MM.1S (cell line): ENCODE data around the gene ITGAV.

Experiments
- EZH2 ChIP-seq: fragments of 300-600 bp; sonication (generic); optimal IDR thresholded peaks from 2 replicates; pipeline ENCODE3; 2017; ENCODE audit warnings: low read depth, mild to moderate bottlenecking, antibody characterized with exemption, low read length, mixed read lengths
- EZH2phosphoT487 ChIP-seq: fragments of 300-600 bp; sonication (generic); IDR thresholded peaks from 2 replicates; pipeline ENCODE4 v1.6.1; 2018; ENCODE audit warnings: antibody characterized with exemption, low read length
- TF ChIP-seq, protein P1 (sequence below): fragments of 300-600 bp; sonication (generic); IDR thresholded peaks from 2 replicates; pipeline ENCODE4 v1.5.1; 2016; ENCODE audit warnings: antibody characterized with exemption, low read length, mixed read lengths

GRCh38 chr2:186709529-186710450 lies 119.9 kb downstream of the ITGAV start:
- no peak for TF ChIP-seq EZH2
- TF ChIP-seq, protein P1, sequence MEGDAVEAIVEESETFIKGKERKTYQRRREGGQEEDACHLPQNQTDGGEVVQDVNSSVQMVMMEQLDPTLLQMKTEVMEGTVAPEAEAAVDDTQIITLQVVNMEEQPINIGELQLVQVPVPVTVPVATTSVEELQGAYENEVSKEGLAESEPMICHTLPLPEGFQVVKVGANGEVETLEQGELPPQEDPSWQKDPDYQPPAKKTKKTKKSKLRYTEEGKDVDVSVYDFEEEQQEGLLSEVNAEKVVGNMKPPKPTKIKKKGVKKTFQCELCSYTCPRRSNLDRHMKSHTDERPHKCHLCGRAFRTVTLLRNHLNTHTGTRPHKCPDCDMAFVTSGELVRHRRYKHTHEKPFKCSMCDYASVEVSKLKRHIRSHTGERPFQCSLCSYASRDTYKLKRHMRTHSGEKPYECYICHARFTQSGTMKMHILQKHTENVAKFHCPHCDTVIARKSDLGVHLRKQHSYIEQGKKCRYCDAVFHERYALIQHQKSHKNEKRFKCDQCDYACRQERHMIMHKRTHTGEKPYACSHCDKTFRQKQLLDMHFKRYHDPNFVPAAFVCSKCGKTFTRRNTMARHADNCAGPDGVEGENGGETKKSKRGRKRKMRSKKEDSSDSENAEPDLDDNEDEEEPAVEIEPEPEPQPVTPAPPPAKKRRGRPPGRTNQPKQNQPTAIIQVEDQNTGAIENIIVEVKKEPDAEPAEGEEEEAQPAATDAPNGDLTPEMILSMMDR = no peak
- TF ChIP-seq EZH2phosphoT487 = no peak
